OCI-M1 (cell line): ENCODE results near the gene ATP5F1C.
"Not testable (repeated sequence)": the region's sequence is repeated elsewhere in the genome, so short reads cannot be mapped to it uniquely, and the experiment has no call there.

Experiments used
- DNase-seq: peaks from one replicate; lab custom pipeline; 2025; lab: John Stamatoyannopoulos, UW

The ATP5F1C gene

DNA sequence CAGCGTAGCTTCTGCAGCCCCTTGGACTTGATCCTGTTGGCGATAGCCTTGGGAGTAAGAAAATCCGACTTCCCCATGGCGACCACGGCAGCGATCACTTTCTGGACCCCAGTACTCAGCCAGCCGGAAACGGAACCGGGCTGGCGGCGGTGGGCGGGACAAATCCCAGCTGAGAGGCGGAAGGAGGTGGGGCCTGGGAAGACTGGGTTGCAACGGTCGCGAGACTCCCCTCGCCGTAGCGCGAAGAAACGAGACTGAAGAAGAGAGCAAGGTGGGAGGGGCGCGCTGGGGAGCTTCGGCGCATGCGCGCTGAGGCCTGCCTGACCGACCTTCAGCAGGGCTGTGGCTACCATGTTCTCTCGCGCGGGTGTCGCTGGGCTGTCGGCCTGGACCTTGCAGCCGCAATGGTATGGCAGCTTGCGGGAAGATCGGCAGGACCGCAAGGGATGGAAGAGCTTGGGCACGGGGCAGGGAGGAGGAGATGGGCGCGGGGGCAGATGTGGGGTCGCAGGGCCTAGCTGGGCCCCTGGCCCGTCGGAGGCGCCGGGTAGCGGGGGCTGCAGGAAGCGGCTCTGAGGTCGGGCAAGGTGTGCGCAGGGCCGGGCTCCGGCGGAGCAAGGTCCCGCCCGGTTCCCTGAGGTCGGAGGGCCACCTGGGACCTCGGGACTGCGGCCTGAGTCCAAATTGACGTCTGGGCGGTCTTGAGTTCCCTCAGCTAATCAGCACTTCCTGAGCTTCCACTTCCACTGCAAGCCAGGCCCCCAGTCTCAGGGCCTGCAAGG lies at the start of gene ATP5F1C, which contains the start of gene KIN:
Gene ATP5F1C (plus strand): TSS at position 321 of the 782 bp plus-strand sequence. CDS start 31 bp downstream, at position 352.
Gene KIN (minus strand): TSS at position 137 of the 782 bp plus-strand sequence. CDS start 60 bp downstream, at position 77.
- peak; percentile 98 for DNase-seq

DNA sequence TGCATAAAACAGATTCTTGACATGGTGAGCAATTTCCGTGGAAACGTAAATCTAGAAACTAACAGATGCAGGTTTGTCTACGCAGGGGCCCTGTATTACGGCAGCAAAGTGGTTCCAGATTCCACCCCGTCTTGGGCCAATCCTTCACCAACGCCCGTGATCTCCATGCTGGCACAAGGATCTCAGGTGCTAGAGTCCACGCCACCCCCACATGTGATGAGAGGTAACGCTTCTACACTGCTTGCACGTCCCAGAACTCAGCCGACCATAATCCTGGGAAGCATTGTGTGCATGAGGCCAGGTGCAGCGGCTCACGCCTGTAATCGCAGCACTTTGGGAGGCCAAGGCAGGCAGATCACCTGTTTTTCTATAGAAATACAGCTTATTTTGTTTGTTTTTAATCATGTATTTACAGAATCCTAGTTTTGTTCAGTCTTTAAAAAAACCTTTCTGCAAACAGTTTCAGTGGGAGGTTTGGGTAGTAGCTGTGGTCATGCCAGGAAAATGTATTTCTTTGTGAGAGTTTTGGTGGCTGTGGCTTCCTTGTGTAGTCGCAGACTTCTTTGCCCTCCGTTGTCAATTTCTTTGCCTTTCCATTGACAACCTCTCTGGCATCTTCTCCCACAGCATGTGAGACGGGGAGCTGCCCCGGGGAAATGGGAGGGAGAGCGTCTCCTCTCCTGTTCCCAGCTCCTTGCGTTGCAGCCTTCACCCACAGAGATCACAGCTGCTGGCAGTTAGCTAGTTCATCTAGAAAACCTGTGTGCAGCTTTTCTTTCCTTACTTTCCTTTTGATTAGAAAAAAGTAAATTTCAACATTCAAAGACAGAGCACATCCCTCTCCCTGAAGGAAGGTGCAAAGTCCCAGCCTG lies 49.2 kb upstream of the ATP5F1C start:
- no peak for DNase-seq

DNA sequence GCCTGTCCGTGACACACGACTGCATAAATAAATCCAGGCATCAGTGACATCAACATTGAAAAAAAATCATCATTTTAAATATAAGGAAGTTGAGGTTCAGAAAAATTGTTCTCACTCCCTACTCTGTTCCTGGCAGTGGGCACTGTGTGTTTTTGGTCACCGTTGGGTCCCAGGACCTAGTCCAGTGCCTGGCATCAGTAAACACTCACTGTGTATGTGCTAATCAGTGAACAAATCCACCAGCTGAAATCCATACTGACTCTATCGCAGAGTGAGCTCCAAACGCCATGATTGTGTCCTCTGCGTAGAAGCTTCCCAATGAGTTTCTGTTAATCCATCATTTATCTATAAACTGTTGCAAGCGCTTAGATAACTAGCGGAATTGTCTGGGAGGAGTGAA lies 43.7 kb upstream of the ATP5F1C start:
- DNase-seq: no peak

DNA sequence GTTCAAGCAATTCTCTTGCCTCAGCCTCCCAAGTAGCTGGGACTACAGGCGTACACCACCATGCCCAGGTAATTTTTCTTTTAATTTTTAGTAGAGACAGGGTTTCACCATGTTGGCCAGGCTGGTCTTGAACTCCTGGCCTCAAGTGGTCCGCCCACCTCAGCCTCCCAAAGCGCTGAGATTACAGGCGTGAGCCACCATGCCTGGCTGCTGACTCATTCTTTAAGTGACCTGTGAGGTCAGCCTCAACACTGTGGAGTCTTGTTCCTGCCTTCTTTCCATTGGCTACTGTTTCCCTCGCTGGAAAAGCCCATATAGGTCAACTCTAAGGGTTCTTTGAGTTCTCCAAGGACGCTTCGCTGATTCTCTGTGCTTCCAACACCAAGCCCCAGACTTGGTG lies 39.3 kb upstream of the ATP5F1C start:
- DNase-seq: not testable (repeated sequence)

DNA sequence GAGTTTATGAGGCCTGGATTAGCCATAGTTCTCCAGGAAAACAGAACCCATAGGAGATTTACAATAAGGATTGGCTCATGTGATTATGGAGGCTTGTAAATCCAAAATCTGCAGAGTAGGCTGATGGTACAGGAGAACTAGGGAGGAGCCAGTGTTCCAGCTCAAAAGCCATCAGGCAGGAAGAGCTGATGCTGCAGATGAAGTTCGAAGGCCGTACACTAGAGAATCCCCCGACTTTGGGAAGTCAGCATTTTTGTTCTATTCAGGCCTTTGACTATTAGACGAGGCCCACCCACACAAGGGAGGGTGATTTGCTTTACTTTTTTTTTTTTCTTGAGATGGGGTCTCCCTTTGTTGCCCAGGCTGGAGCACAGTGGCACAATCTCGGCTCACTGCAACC lies 37.8 kb upstream of the ATP5F1C start:
- DNase-seq: no peak

DNA sequence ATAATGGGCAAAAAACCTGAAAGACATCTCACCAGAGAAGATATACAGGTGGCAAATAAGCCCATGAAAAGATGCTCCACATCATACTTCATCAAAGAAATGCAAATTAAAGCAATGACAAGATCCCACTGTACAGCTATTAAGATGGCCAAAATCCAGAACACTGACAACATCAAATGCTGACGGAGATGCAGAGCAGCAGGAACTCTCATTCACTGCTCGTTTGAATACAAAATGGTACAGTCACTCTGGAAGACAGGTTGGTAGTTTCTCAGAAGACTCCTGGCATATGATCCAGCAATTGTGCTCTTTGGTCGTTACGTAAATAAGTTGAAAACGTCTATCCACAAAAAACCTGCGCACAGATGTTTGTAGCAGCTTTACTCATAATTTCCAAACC lies 35.7 kb upstream of the ATP5F1C start:
- no peak for DNase-seq

DNA sequence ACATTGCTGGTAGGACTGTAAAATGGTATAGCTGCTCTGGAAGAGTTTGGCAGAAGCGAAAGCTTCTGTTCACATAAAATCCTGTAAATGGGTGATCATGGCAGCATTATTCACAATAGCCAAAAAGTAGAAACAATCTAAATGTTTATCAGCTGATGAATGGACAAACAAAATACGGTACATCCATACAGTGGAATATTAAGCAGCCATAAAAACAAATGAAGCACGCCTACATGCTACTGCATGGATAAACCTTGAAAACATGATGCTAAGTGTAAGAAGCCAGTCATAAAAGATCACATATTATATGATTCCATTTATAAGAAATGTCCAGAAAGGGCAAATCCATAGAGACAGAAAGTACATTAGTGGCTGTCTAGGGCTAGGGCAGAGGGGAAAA lies 32.9 kb upstream of the ATP5F1C start:
- DNase-seq: no peak

DNA sequence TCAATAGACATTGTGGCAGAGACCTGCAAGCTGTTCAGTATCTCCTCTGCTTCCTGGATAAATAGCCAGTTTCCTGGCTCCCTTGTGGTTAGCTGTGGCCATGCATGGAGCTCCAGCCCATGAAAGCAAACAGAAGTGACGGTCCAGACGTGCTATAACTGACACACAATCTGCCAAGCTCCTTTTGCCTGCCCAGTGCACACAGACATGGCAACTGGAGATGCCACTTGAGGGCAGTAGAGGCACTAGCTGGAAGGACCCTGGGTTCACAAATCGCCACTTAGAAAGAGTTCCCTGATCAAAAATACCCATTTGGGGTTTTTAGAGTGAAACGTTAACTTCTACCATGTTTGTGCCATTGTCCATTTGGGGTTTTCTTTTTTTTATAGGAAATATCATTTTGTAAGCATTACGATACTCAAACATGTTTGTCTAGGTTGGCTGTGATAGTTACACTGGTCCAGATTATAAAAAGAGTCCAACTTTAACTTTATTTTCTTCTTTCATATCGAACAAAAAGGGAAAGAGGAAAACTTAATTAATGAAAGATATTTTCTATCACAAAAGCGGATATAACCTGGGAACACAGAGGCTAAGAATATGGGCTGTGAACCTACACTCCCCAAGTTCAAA lies 31.5 kb upstream of the ATP5F1C start:
- DNase-seq: peak; percentile 40

DNA sequence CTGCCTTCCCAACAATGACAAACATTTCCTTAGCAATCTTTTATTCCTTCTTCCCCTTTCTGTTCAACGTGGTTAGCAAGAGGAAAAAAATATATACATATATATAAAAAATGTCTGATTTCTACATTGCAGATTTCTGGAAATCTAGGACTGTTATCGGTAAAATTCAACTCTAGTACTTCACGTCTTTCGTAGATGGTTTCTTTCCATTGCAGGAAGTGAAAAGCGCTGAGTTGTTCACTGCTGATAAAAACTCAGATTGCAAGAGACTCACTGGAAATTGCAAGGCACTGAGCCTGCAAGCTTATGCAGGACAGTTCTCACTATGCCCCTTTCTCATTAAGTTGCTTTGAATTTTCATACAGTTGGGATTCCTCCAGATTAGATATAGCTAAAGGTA lies 24.0 kb upstream of the ATP5F1C start:
- peak; percentile 80 for DNase-seq

DNA sequence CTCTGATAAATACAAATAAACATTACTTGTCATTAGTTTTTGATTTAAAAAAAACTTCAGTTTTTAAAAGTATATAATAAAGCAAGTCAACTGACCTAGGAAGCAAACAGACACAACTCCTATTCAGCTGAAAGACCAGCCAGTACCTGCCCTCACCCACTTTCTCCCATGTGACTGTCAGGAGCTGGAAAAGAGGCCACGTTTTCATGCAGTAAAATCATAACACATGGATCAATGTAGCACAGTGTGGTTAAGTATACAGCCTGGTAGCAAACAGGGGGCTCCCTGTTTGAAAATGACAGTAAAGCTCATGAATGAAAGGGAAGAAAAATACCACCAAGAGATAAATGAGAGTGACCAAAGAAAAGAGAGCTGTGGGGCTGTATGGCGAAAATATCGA lies 21.7 kb upstream of the ATP5F1C start:
- no peak for DNase-seq

DNA sequence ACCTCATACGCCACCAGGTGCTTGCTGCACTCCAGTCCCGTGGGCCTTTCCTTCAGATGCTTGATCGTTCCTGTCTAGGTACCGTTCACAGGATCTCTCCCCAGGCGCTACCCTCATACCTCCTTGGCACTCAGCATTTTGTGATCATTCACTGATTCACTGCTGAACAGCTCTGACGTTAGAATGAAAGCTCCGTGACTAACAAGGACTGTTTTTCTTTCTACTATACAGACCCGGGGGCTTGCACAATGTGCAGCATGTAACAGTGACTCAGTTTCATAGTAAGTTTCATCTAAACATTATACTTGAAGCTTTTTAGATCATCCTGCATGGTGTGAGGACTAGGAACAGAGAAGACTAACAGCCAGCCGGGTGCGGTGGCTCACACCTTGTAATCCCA lies 20.8 kb upstream of the ATP5F1C start:
- DNase-seq: no peak

DNA sequence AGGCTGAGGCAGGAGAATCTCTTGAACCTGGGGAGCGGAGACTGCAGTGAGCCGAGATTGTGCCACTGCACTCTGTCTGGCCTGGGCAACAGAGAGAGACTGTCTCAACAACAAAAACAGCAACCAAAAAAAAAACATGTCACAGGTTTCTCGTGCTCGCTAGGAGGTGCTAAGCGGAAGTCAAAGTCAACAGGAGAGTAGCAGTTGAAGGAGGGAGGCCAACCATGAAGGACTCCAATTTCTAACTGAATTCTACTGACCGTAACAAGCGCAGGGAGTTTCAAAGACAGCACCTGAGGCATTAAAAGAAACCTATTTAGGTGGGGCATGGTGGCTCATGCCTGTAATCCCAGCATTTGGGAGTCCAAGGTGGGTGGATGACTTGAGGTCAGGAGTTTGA lies 19.6 kb upstream of the ATP5F1C start:
- no peak for DNase-seq

DNA sequence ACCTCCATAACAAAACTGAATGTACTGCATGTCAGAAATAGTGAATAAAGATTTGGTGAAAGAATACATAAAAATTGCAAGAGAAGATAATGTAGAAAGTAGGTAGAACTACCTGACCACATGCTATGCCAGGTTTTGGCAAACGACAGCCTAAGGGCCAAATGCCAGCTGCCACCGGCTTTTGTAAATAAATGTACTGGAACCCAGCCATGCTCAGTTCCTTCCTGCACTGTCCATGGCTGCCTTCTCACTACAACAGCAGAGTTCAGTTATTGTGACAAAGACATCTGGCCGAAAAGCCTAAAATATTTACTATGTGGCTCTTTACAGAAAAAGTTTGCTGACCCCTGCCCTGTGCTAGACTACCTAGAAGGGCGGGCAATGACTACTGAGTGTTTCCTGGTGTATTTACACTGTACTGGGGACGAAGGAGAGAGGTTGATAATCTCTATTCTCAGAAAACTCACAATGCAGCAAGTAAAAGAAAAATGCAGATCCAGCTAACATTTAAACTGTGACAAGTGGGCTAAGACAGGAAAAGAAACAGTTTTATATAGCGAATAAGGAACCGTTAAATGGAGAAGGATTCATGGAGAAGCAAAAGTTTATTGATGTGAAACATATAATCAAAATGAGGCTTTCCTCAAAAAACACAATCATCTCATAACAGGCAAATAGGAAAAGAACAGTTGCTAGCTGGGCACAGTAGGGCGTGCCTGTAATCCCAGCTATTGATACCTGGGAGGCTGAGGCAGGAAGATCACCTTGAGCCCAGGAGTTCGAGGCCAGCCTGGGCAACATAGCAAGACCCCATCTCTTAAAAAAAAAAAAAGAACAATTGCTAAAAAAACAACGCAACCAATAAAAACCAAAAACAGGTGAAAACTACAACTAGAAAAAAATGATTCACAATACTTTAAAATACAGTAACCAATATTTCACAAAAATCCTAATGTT lies 13.9 kb upstream of the ATP5F1C start:
- no peak for DNase-seq

DNA sequence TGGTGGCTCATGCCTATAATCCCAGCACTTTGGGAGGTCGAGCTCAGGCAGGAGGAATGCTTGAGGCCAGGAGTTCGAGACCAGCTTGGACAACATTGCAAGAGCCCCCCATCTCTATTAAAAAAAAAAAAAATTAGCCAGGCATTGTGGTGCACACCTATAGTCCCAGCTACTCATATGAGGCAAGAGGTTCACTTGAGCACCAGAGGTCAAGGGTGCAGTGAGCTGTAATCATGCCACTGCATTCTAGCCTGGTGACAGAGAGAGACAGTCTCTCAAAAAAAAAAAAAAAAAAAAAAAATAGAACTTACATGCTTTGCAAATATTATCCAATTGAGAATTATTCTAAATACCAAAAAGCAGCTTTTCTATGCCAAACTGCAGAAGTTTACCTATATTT lies 11.2 kb upstream of the ATP5F1C start:
- DNase-seq: no peak

DNA sequence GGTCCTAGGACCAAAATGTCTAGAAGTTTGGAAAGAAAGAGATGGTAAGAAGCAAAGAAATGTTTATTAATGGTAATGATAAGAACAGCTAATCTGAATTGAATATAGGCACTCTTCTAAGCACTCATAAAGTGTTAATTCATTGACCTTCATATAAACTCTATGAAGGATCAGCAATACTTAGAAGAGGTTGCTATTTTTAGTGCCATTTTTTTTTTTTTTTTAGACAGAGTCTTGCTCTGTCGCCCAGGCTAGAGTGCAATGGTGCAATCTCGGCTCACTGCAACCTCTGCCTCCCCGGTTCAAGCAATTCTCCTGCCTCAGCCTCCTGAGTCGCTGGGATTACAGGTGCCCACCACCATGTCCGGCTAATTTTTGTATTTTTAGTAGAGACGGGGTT lies 5.8 kb upstream of the ATP5F1C start:
- not testable (repeated sequence) for DNase-seq

DNA sequence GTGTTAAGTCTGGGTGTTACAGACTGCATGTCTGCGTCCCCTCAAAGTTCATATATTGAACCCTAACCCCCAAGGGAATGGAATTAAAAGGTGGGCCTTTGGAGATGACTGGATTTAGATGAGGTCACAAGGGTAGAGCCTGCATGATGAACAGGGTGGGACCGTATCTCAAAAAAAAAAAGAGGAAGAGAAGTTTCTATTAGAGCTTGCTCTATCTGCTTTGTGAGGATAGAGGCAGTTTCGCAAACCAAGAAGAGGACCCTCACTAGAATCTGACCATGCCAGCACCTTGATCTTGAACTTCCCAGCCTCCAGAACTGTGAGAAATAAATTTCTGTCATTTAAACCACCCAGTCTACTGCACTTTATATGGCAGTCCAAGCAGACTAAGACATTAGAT lies 1.5 kb upstream of the ATP5F1C start:
- no peak for DNase-seq

DNA sequence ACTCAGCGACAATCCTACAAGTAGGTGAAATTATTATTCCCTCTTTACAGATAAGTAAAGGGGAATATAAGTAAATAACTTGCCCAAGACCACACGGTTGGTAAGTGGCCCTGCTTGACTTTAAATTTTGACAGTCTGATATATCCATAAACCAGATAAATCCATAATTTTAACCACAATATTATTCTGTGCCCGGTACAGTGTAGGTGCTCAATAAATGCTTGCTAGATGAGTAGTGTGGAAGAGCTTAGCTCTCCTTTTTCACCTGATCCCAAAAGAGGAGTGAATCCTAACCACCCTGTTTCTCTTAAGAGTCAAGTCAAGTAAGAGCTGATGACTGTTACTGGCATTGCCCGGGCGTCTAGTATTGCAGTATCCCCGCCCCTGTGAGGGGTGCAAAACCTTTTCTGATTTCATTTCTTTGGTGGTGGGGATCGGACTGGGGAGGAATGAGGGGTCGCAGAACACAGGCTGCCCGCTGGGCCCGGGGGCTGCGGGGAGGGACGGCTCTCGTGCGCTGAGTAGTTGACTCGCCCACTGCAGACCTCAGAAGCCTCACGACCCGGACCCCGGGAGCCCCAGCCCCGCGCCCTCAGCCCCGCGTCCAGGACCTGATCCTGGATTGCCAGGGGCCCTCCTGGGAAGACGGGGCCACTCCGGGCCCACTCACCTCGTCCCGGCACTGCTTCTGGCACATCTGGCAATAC lies 674 bp upstream of the ATP5F1C start:
- no peak for DNase-seq

DNA sequence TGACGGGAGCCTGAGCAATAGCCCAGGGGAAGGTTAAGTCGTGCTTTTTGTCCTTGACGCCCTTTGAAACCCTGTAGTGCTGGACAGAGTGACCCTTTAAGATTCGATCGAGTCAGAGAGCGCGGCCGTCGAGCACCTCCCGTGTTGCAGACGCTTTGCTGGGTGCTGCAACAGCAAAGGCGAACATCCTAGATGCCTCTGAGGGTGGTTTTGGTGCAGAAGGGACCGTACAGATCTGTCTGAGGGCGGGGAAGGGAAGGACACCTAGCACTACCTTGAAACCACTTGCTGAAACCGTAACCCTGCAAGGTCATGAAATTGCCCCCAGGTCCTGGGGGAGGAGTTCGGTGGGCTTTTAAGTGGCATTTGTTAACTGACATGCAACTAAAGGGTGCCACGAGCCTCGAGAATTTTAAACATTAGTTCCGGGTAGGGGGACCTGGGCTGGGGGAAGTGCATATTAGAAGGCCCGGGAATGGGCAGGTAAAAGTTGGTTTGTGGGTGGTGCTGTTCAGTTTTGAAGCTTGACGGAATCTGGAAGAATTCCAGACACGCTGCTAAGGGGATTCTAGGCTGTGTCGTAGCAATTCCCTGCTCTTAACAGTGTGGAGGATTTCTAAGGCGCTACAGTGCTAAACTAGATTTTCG lies 786 bp downstream of the ATP5F1C start:
- no peak for DNase-seq

DNA sequence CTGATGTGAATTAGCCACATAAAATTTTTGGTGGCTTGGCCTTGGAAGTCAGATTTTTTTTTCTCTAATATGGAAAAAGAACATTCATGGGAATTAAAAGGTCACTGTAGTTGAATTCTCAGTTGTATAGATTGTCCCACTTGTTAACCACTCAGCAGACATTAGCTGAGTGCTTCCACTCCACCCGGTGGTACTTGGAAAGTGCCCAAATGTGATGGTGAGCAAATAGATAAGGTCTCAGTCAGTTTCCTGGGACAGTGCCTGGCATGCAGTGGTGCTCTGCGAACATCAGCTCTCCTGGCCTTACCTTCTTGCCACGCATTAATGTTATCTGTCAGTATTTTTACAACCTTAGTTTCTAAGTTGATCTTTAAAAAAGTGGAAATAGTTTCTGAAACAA lies 1.4 kb downstream of the ATP5F1C start:
- DNase-seq: peak; percentile 46

DNA sequence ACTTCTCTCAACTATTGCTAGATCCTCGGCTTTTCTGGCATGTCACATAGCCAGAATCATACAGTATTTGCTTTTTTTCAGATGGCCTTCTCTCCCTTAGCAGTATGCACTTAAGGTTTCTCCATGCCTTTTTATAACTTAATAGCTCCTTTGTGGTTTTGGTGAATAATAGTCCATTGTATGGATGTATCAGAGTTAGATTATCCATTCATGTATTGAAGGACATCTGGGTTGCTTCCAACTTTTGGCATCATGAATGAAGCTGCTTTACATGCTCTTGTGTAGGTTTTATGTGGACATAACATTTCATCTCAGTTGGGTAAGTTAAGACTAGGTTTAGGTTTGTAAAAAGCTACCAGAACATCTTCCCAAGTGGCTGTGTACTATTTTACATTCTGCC lies 4.6 kb downstream of the ATP5F1C start:
- DNase-seq: no peak
